ENCODE measurements around the gene PDE3B. TPM values are rescaled to one million over a fixed set of nuclear protein-coding genes. Genes with fewer than 3 reads are reported as not detected.

Gene PDE3B
- total and polyA plus RNA-seq, 9 of the 15 experiments (the other 6 are each of a cell fraction or from before 2014, with no cell fraction given), result 2.3 to 22.5 (median 12.2) TPM

GRCh38 chr11:14891143-14892035, 247.8 kb downstream of the PDE3B start (continued):
- TF ChIP-seq SFPQ (IDR thresholded peaks at IDR 0.05; ENCODE audit: low read depth, low read length), result no peak
- no peak for TF ChIP-seq HDAC2 (IDR thresholded peaks at IDR 0.05)
- TF ChIP-seq STAG1 (CRISPR knock-in tag; IDR thresholded peaks at IDR 0.05; ENCODE audit: borderline replicate concordance), result no peak
- TF ChIP-seq MAZ (CRISPR knock-in tag; conservative IDR thresholded peaks at IDR 0.05 in 1 of 2, IDR thresholded peaks at IDR 0.05 in 1 of 2), result peak; percentile 88 to 96
- TF ChIP-seq MEF2A (IDR thresholded peaks at IDR 0.05; ENCODE audit: control insufficient read depth, low read depth, low read length), result no peak
- TF ChIP-seq ARNT (IDR thresholded peaks at IDR 0.05), result 0 out of 4 replicates have a peak, but pooled peaks of 1 of the 2 experiments have one; percentile 25
- no peak for TF ChIP-seq PRMT5 (CRISPR knock-in tag; IDR thresholded peaks at IDR 0.05)
- peak; percentile 40; the same call in 1 of the 2 replicates for TF ChIP-seq CREM (IDR thresholded peaks at IDR 0.05; ENCODE audit: low read depth)
- TF ChIP-seq CREB1 (IDR thresholded peaks at IDR 0.05), result 0 out of 2 replicates have a peak, but pooled peaks have one; percentile 43
- TF ChIP-seq CREB1 (CRISPR knock-in tag; IDR thresholded peaks at IDR 0.05), result peak; percentile 72
- TF ChIP-seq KLF1 (tag; IDR thresholded peaks at IDR 0.05), result no peak
- TF ChIP-seq NONO (IDR thresholded peaks at IDR 0.05; ENCODE audit: low read depth in 2 of 2, low read length in 1 of 2), result no peak
- TF ChIP-seq, protein P1, sequence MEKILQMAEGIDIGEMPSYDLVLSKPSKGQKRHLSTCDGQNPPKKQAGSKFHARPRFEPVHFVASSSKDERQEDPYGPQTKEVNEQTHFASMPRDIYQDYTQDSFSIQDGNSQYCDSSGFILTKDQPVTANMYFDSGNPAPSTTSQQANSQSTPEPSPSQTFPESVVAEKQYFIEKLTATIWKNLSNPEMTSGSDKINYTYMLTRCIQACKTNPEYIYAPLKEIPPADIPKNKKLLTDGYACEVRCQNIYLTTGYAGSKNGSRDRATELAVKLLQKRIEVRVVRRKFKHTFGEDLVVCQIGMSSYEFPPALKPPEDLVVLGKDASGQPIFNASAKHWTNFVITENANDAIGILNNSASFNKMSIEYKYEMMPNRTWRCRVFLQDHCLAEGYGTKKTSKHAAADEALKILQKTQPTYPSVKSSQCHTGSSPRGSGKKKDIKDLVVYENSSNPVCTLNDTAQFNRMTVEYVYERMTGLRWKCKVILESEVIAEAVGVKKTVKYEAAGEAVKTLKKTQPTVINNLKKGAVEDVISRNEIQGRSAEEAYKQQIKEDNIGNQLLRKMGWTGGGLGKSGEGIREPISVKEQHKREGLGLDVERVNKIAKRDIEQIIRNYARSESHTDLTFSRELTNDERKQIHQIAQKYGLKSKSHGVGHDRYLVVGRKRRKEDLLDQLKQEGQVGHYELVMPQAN (IDR thresholded peaks at IDR 0.05; ENCODE audit: borderline replicate concordance), result no peak; the same call in 1 of the 2 replicates
- no peak for TF ChIP-seq DIDO1 (tag; IDR thresholded peaks at IDR 0.05; ENCODE audit: low read depth)
- TF ChIP-seq TOE1 (IDR thresholded peaks at IDR 0.05; ENCODE audit: borderline replicate concordance), result no peak; the same call in none of the 2 replicates
- no peak; the same call in 1 of the 2 replicates for TF ChIP-seq TOE1 (CRISPR knock-in tag; IDR thresholded peaks at IDR 0.05; ENCODE audit: borderline replicate concordance, low read depth)
- TF ChIP-seq RBM14 (IDR thresholded peaks at IDR 0.05; ENCODE audit: borderline replicate concordance, insufficient read depth, low read depth, low read length), result no peak
- TF ChIP-seq L3MBTL2 (IDR thresholded peaks at IDR 0.05), result peak; percentile 99
- TF ChIP-seq TGIF2 (CRISPR knock-in tag; IDR thresholded peaks at IDR 0.05), result peak; percentile 78; the same call in 1 of the 2 replicates
- no peak; the same call in 1 of the 2 replicates for TF ChIP-seq SIN3B (IDR thresholded peaks at IDR 0.05; ENCODE audit: low read depth)
- no peak for TF ChIP-seq RAD51 (IDR thresholded peaks at IDR 0.05; ENCODE audit: borderline replicate concordance, low read depth)
- no peak for TF ChIP-seq YBX1 (IDR thresholded peaks at IDR 0.05)
- no peak for TF ChIP-seq CGGBP1 (CRISPR knock-in tag; IDR thresholded peaks at IDR 0.05)
- TF ChIP-seq POLR2B (IDR thresholded peaks at IDR 0.05; ENCODE audit: low read depth, partially characterized antibody), result peak; percentile 81
- no peak for TF ChIP-seq IRF2 (CRISPR knock-in tag; IDR thresholded peaks at IDR 0.05)

All from K562 (cell line).